ENCODE measurements around the gene IGDCC3.

DNA sequence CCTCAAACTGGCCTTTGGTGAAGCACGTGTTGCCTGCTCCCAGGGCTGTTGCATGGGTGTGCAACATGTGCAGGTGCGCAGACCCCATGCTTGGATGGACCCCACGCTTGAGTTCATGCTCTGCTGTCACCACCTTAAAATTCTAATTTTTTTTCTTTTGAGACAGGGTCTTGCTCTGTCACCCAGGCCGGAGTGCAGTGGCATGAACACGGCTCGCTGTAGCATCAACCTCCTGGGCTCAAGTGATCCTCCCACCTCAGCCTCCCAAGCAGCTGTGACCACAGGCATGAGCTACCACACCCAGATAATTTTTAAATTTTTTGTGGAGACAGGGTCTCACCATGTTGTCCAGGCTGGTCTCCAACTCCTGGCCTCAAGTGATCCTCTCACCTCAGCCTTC lies 9.1 kb upstream of the IGDCC3 start:
- no peak for TF ChIP-seq POLR2A (IDR thresholded peaks at IDR 0.05; ENCODE audit: low read length)
- TF ChIP-seq GATA1 (IDR thresholded peaks at IDR 0.05; ENCODE audit: low read depth, low read length) = no peak

All from erythroblast (primary cell).